Measurements from ENCODE around the gene CDIPT.
A peak's percentile ranks its signal among the peaks of the same experiment; 100 is the strongest.

Gene CDIPT

DNA sequence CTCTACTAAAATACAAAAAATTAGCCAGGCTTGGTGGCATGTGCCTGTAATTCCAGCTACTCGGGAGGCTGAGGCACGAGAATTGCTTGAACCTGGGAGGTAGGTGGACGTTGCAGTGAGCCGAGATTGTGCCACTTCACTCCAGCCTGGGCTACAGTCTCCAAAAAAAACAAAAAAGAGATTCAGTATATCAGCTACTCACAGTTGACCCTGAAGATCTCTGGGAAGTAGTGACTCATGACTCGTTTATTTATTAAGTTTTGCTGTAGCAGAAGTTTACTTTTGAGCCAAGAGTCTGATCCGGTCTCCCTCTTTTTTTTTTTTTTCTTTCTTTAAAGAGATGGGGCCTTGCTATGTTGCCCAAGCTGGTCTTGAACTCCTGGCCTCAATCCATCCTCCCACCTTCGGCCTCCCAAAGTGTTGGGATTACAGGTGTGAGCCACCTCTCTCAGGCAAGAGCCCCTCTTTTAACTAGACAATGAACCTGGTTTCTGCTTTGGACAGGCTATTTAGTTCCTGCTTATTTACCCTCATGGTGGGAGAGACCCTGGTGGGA is 38.4 kb downstream of the CDIPT start:
- no peak for DNase-seq

DNA sequence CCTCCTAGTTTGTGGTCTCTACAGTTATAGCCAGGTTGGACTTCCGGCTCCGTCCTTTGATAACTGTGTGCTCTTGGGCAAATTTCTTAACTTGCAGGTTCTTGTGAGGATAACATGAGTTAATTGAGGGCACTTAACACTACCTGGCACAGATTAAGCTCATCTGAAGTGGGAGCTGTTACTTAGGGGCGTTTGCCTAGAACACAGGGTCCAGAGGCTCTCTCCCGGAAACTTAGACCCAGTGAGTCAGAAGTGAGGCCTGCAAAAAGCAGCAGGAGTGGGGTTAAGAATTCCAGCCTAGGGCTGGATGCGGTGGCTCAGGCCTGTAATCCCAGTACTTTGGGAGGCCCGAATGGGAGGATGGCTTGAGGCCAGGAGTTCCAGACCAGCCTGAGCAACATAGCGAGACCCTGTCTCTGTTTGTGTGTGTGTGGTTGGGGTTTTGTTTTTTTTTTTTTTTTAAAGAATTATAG is 41.3 kb downstream of the CDIPT start:
- DNase-seq: no peak

DNA sequence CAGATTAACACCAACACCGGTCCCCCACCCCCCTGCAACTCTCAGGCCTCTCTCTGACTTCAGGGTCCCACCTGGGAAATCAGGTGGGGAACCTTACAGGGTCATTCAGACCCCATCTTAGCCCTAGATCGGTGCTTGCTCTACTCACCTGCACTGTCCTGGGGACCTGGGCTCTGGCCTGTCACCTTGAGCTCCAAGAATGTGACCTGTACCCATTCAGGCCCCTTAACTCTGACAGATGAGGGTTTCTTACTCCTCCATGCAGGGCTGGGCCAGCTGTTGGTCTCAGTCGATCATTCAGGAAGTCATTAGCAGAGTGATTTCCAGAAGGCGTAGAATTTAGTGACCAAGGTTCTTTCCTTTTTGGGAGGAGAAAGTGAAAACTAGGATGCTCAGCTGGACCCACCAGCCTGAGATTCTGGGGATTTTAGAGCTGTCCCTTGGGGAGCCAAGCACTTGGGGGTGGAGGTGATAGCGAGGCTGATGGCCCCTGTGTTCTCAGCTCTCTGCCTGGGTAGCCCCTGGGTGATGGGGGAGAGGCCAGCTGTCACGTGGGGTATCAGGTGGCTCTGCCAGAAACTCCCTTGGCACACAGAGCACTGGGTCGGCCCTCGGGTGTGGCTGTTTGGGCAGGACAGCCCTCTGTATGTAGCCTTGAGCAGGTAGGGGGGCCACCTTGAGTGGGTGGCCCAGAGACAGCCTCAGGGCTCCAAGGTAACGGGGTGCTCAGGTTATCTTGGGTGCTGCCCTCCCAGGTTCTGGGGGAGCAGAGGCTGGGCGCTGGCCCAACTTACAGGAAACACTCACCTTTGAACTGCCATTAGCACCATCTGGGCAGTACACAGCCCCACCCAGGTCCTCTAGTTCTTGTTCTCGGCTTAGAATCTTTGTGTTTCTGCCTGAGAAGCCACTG is 42.0 kb downstream of the CDIPT start:
- DNase-seq: peak in 2 of 4 experiments; percentile 10 to 13

DNA sequence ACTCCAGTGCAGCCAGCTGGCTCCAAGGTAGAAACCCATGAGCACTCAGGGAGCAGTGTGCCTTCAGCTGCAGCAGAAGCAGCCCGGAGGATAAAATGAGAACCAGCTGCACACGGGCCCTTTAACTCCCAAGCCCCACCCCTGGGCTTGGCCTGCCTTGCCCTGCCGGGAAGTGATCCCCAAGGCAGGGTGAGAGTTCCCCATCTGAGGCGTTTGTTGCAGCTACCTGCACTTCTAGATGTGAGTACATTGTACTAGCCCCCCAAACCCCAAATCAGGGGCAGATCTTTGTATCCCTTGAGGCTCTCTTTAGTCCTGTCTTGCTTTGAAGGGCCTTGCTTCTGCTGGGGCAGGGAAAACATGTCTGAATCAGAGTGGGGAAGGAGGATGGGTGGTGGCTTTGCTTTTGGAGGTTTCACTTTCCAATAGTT is 42.7 kb downstream of the CDIPT start, which contains the start of gene MVP:
Gene MVP, plus strand, starts transcription at position 192 of the 431 bp plus-strand sequence. CDS start 10,088 bp downstream, outside the sequence.
- peak in 2 of 4 experiments; percentile 25 to 33 for DNase-seq

DNA sequence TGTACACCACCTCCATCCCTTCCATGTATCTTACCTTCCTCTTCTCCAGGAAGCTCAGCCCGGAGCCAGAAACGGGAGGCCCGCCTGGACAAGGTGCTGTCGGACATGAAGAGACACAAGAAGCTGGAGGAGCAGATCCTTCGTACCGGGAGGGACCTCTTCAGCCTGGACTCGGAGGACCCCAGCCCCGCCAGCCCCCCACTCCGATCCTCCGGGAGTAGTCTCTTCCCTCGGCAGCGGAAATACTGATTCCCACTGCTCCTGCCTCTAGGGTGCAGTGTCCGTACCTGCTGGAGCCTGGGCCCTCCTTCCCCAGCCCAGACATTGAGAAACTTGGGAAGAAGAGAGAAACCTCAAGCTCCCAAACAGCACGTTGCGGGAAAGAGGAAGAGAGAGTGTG is 43.5 kb downstream of the CDIPT start:
- no peak for DNase-seq

DNA sequence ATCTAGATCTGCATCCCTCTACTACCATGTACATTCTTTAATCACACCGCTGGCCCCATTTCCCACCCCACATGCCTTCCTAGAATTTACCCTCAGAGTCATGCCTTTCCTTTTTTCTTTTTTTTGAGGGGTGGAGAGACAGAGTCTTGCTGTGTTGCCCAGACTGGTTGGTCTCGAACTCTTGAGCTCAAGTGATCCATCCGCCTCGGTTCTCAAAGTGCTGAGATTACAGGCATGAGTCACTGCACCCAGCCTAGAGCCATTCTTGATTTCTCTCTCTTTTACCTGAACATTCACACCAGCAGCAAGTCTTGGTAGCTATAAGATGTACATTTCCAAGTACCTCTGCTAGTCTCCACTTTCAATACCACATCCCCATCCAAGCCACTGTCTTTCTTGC is 44.9 kb downstream of the CDIPT start:
- DNase-seq: no peak

DNA sequence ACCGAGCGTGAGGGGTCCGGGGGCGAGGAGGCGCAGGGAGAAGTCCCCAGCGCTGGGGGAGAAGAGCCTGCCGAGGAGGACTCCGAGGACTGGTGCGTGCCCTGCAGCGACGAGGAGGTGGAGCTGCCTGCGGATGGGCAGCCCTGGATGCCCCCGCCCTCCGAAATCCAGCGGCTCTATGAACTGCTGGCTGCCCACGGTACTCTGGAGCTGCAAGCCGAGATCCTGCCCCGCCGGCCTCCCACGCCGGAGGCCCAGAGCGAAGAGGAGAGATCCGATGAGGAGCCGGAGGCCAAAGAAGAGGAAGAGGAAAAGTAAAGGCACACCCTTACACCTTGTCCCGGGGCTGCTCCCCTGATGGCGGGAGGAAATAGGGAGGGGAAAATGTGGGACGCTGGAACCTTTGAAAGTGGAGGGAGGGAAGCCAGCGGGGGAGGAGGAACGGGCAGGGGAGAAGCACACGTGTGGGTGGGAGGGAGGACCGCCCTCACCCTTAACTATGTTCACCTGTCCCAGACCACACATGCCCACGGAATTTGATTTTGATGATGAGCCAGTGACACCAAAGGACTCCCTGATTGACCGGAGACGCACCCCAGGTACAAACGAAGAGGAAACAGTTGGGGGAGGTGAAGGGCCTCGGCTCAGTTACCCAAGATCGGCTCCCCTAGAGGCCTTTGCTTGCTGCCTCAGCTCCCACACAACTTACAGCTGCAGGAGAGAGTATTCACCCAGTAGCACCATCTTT is 46.2 kb downstream of the CDIPT start:
- DNase-seq: peak in 1 of 4 experiments; percentile 41

DNA sequence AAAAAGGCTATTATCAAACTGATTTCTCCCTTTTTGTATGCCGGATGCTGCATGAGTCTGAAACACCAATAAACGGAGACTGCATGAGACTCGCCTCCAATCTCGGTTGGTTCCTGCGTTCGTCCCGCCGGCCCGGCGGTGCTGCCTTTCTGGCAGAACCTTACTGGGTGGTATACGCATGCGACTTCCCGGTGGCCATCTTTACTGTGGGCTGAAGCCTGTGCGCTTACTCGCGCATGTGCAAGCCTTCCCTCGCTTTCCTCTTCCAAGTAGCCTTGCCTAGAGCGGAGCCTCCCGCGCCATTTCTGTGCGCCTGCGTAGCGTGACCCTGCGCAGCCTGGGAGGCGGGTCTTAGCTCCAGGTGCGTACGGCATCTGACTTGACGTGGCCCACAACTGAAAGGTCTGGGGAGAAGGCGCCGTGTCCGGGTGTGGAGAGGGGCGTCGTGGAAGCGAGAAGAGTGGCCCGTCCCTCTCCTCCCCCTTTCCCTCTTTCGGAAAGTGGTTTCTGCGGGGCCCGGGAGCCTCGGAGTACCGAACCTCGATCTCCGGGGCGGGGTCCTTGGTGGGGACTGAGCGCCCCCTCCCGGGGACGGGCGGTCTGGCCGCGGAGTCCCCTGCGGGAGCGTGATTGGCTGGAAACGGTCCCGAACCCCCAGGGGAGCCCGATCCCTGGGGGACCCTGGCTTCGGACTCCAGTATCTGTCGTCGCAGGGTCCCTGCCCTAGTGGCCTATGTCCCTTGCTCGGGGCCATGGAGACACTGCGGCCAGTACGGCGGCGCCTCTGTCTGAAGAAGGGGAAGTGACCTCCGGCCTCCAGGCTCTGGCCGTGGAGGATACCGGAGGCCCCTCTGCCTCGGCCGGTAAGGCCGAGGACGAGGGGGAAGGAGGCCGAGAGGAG is 47.0 kb downstream of the CDIPT start, which contains the start of gene PAGR1:
Gene PAGR1, plus strand, starts transcription at position 360 of the 901 bp plus-strand sequence. Its CDS starts 374 bp downstream, at position 734.
- DNase-seq: peak; percentile 90 to 96 (median 94)

DNA sequence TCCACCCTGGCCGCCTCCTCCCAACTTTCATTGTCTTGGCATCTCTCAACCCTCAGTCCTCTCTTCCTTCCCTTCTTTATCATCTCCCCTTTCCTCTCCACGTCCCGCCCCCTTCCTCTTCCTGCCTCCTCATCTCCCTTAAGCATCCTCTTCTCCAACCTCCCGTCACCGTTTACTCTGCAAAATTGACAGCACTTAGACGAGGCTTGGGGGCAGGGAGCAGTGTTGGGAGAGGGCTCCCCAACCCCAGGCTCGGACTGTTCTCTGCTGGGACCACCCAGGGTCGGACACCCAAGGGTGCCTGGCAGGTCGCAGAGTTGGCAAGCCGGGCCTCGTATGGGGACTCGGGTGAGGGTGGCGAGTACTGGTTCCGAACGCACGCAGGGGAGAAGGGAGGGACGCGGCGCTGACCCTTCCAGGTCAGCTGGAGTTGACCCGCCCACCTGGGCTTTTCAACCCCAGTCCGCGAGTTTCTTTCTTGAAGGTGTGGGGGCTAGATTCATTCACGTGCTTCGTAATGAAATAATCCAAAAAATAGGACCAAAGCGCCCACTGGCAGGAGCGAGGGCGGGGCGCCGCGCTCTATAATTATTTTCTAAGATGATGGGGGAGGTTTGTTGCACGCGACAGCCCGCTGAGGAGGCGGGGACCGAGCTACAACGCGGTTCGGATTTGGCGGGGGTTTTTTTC is 47.8 kb downstream of the CDIPT start:
- peak in 3 of 4 experiments; percentile 35 to 55 (median 44) for DNase-seq

DNA sequence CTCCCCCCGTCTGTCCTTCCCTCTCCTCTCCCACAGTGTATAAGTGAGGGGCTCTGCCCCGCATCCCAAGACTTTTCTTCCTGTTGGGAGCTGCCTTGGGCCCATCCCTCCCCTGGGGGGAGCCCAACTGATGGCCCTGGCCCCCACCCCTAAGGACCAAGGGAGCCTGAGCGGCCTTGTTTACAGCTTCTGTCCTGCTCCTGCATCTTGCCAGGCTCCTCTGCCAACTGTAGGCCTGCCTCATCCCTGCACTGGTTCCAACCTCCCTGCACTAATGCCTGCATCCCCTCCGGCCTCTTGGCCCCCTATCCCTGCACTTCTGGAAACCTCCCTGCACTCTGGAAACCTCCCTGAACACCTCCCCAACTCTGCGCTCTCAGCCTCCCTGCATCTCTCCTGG is 48.4 kb downstream of the CDIPT start:
- DNase-seq: no peak

DNA sequence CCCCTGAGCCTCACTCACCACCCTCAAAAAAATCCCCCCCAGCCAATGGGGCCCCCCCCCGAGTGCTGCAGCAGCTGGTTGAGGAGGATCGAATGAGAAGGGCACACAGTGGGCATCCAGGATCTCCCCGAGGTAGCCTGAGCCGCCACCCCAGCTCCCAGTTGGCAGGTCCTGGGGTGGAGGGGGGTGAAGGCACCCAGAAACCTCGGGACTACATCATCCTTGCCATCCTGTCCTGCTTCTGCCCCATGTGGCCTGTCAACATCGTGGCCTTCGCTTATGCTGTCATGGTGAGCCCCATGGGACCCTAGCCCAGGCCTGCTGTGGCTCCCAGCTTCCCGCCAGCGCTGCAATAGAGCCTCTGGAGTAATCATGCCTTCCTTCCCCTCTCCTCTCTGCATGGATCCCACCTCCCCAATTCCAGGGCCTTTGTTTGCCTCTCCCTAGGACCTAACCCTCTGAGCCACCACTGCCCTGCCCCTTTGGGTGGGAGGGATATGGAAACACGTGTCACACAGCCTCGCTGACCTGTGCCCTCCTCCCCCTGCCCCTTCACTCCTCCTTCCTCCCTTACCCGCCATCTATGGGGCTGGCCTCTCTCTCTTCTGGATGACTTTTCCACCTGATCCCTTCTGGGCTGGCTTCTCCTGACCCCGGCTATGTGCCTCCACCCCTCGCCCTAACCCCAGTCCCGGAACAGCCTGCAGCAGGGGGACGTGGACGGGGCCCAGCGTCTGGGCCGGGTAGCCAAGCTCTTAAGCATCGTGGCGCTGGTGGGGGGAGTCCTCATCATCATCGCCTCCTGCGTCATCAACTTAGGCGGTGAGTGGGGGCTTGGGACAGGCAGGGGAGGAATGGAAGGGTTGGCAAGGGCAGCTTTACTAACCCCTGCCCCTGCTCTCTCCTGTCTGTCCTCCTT is 49.1 kb downstream of the CDIPT start:
- no peak for DNase-seq

DNA sequence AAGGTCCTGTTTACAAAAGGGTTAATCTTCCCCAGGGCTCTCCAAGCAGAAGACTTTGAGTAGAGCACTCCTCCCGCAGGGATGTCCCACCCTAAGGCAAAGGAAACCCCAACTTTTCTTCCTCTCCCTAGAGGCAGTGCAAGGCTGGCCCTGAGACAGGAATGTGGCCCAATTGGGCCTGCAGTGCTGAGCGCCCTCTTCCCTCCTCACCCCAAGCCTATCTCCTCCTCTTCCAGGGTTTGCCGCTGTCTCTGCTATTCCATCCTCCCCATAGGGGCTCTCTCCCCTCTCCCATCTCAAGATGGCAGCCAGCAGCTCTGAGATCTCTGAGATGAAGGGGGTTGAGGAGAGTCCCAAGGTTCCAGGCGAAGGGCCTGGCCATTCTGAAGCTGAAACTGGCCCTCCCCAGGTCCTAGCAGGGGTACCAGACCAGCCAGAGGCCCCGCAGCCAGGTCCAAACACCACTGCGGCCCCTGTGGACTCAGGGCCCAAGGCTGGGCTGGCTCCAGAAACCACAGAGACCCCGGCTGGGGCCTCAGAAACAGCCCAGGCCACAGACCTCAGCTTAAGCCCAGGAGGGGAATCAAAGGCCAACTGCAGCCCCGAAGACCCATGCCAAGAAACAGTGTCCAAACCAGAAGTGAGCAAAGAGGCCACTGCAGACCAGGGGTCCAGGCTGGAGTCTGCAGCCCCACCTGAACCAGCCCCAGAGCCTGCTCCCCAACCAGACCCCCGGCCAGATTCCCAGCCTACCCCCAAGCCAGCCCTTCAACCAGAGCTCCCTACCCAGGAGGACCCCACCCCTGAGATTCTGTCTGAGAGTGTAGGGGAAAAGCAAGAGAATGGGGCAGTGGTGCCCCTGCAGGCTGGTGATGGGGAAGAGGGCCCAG is 50.0 kb downstream of the CDIPT start:
- DNase-seq: no peak

DNA sequence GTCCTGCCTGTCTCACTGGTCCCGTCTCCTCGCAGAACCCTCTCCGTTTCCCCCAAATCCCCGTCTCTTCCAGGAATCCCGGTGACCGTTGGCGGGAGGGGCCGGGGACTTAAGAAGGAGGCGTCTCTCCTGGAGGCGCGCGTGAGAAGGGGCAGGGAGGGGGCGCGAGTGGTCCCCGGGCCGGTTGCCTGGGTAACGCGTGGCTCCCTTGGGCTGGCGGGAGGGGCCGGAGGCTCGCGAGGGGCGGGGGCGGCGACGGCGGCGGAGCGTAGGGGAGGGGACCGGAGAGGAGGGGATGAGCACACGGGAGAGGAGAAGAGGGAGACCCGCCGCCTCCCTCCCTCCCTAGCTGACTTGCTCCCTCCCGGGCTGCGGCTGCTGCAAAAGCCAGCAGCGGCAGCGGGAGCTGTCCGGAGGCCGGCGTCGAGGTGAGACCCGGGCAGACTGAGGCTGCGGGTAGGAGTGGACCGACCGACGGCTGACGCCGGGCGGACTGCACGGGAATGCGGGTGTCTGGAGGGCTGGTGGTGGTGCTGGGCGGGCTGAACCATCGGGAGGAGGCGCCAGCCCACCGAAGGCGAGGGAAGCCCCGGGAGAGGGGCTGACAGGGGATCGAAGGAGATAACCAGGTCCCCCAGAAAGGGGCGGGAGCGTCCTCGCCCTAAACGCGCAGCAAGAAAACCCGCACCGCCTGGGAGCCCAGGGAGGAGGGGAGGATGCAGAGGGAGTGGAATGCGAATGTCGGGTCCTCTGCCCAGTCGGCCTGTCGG is 50.9 kb downstream of the CDIPT start, which contains the start of gene PRRT2:
Gene PRRT2, plus strand, starts transcription at position 298 of the 770 bp plus-strand sequence. CDS start 862 bp downstream, outside the sequence.
- peak in 1 of 4 experiments; percentile 31 for DNase-seq

DNA sequence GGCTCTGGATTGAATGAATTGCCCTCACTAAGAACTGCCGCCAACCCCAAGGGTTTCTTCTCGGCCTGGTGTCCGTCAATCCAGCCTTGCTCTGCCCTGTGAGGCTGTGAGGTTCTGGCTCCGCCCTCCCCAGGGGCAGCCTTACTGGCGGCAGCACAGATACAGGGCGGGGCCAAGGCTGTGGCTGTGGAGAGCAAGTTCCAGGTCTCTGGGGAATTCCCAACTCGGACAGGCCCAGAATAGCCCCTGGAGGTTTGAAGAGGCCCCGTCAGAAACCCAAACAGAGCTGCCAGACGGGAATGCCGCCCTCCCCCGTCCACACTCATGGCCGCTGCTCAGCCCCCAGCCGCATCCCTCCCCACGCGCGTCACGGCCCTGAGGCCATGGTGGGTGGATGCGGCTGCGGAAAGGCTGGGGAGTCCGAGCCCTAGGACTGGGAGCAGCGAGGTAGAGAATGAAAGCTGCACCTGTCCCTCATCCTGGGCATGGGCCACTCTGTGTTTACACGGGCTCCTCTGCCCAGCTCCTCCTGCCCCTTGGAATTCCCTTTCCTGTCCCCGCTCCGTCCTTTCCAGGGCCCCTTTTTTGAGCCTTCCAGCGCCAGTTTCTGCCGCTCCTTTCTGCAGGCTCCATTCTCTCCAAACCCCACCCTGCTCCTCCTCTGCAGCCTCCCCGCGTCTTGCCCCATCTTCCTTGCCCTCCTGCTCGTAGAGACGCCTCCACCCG is 51.7 kb downstream of the CDIPT start:
- DNase-seq: peak in 2 of 4 experiments; percentile 24 to 57

DNA sequence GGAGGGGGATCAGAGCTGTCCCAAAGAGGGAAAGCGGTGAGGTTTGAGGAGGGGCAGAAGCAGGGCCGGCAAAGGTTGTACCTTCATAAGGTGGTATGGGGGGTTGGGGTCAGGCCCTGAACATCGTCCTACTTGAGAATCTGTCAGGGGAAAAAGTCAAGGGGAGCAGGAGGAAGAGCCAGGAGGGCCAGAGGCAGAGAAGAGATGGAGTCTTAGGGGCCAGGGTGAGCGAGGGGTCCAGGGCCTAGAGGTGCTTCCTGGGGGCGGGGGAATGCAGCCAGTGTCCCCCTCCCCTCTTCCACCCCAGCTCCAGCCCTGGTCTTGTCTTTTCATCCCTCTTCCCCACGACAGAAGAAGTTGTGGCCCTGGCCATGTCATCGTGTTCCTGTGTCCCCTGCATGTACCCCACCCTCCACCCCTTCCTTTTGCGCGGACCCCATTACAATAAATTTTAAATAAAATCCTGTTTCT is 52.3 kb downstream of the CDIPT start:
- no peak for DNase-seq

DNA sequence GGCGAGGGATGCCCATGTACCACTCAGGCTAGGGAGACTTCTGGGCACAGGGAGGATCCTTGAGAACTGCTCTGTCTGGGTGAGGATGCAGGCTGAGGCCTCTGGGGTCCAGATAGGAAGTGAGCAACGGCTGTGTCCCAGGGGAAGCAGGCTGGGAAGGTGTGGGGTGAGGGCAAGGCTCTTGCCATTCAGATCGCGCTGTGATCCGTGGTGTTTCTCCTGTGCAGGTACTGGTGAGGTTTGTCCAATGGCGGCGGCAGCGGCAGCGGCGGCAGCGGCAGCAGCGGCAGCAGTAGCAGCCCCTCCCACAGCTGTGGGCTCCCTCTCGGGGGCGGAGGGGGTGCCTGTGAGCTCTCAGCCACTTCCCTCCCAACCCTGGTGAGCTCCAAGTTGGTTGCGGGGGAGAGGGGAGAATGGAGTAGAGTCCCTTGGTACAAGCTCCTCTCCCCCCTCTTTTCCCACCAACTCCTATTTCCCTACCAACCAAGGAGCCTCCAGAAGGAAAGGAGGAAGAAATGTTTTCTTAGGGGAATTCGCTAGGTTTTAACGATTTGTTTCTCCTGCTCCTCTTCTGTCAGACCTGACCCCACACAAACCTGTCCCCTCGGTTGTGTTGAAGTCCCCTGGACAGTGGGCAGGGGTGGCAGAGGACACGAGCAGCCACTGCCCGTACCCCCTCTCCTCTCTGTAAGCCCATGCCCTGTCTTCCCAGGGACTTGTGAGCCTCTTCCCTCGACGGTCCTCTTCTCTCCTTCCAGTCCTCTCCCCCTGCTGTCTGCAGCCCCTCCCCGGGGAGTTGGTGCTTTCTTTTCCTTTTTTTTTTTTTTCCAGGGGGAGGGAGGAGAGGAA is 53.0 kb downstream of the CDIPT start:
- DNase-seq: peak in 2 of 4 experiments; percentile 16 to 52

Measured in activated naive CD4-positive, alpha-beta T cell (primary cell).